Measurements from ENCODE around the gene EGR1.

Gene EGR1

GRCh38 chr5:138453590-138453989 is 11.7 kb upstream of the EGR1 start:
- peak; percentile 25 for DNase-seq

GRCh38 chr5:138454121-138454520 is 11.2 kb upstream of the EGR1 start:
- no peak for DNase-seq

GRCh38 chr5:138455232-138455930 is 9.9 kb upstream of the EGR1 start:
- no peak for DNase-seq

- DNase-seq: no peak
These were observed 7.6 kb upstream of the EGR1 start for GRCh38 chr5:138457531-138458275.

- no peak for DNase-seq
These were observed 6.9 kb upstream of the EGR1 start for GRCh38 chr5:138458384-138458783.

GRCh38 chr5:138458856-138459255 is 6.4 kb upstream of the EGR1 start:
- DNase-seq: no peak

GRCh38 chr5:138459311-138459933 is 5.9 kb upstream of the EGR1 start:
- peak; percentile 53 for DNase-seq

GRCh38 chr5:138460032-138460693 is 5.1 kb upstream of the EGR1 start:
- DNase-seq: no peak

- DNase-seq: peak; percentile 34
These were observed 3.7 kb upstream of the EGR1 start for GRCh38 chr5:138461343-138462125.

GRCh38 chr5:138463419-138464007 is 1.8 kb upstream of the EGR1 start:
- no peak for DNase-seq

- DNase-seq: peak; percentile 98
These were observed 1.3 kb upstream of the EGR1 start for GRCh38 chr5:138464008-138464387.

- DNase-seq: peak; percentile 99
These were observed 655 bp upstream of the EGR1 start for GRCh38 chr5:138464388-138465260.

- DNase-seq: no peak
These were observed 1.0 kb downstream of the EGR1 start for GRCh38 chr5:138466125-138466899.

GRCh38 chr5:138466900-138467710 is 1.8 kb downstream of the EGR1 start:
- no peak for DNase-seq

GRCh38 chr5:138467711-138468132 is 2.4 kb downstream of the EGR1 start:
- peak; percentile 53 for DNase-seq

GRCh38 chr5:138468133-138468965 is 3.1 kb downstream of the EGR1 start:
- DNase-seq: peak; percentile 45

- no peak for DNase-seq
These were observed 3.8 kb downstream of the EGR1 start for GRCh38 chr5:138468966-138469539.
